Endothelial cell of umbilical vein (primary cell): Measurements from ENCODE around the gene RASAL2. TPM values are rescaled to one million over a fixed set of nuclear protein-coding genes. Genes with fewer than 3 reads are reported as not detected.

Experiments
- BruUV-seq: library from RNA; stranded (reverse); fragments of 400-500 nt; replicated peaks from 2 replicates; lab custom pipeline; 2021; lab: Mats Ljungman, UMichigan
- CTCF ChIA-PET: fragments of 300-600, 350-600 bp; sonication (Branson Sonifier 250); formaldehyde crosslinking; loops from one replicate; lab custom pipeline; 2021; ENCODE audit warnings: antibody characterized with exemption, inconsistent platforms; lab: Charles Lee
- POLR2A ChIA-PET: fragments of 300-600, 350-600 bp; sonication (Branson Sonifier 250); formaldehyde crosslinking; loops from one replicate; lab custom pipeline; 2021; ENCODE audit warnings: antibody characterized with exemption, inconsistent platforms; lab: Charles Lee
- DNase-seq: peaks from one replicate; pipeline ENCODE4 v3.0.0-alpha.2; 2011; ENCODE audit warnings: low read depth, low spot score
- FAIRE-seq: peaks from 2 replicates; lab custom pipeline; 2011; peaks lifted over from hg19 to GRCh38; lab: Jason Lieb, UNC
- H2AFZ ChIP-seq: 2 replicates; pipeline ENCODE4 v1.6.0; 2012; ENCODE audit warnings: low read depth, low read length, control low read depth, inconsistent platforms
- H3K27ac ChIP-seq: 2 replicates; pipeline ENCODE4 v1.5.1; 2011; ENCODE audit warnings: low read depth, mild to moderate bottlenecking, control low read depth, low read length, moderate library complexity; ENCODE audit not compliant: insufficient read depth
- H3K27me3 ChIP-seq, 2 experiments: 2 replicates each; pipeline versions ENCODE4 v1.6.0 to v1.6.1; 2011; ENCODE audit warnings: low read length in 2 of 2, mixed read lengths in 1 of 2; ENCODE audit not compliant: control insufficient read depth in 2 of 2, insufficient read depth in 2 of 2
- H3K36me3 ChIP-seq, 2 experiments: 2 replicates in 1 of 2; 3 replicates in 1 of 2; pipeline ENCODE4 v1.5.1; 2011; ENCODE audit warnings: low read length in 2 of 2, mild to moderate bottlenecking in 1 of 2, moderate library complexity in 1 of 2; ENCODE audit not compliant: control insufficient read depth in 2 of 2, insufficient read depth in 2 of 2; ENCODE audit errors: extremely low read depth in 1 of 2
- H3K4me1 ChIP-seq: 3 replicates; pipeline ENCODE4 v1.5.1; 2011; ENCODE audit warnings: mild to moderate bottlenecking, low read length; ENCODE audit not compliant: control insufficient read depth, insufficient read depth; ENCODE audit errors: extremely low read depth
- H3K4me2 ChIP-seq: 2 replicates; pipeline ENCODE4 v1.6.1; 2011; ENCODE audit warnings: low read length, control low read depth, mixed read lengths; ENCODE audit not compliant: insufficient read depth
- H3K4me3 ChIP-seq, 3 experiments: fragments of 200-600 bp in 1 of 3; sonication (generic), shearing (Covaris generic) in 1 of 3; replicated peaks in 1 of 3; 2 replicates each; pipeline ENCODE4 v1.5.1; 2011 to 2016; ENCODE audit warnings: control low read depth in 3 of 3, low read length in 3 of 3, mild to moderate bottlenecking in 2 of 3, inconsistent platforms in 1 of 3, low read depth in 1 of 3, moderate library complexity in 1 of 3; ENCODE audit not compliant: insufficient read depth in 1 of 3
- H3K79me2 ChIP-seq: 2 replicates; pipeline ENCODE4 v1.6.0; 2012; ENCODE audit warnings: low read length, inconsistent platforms; ENCODE audit not compliant: control insufficient read depth, insufficient read depth
- H3K9ac ChIP-seq: replicated peaks from 2 replicates; pipeline ENCODE3; 2011; ENCODE audit warnings: low read length, control low read depth; ENCODE audit not compliant: insufficient read depth; ENCODE audit errors: extremely low read depth
- H3K9me1 ChIP-seq: replicated peaks from 3 replicates; pipeline ENCODE4 v1.6.0; 2011; ENCODE audit warnings: mild to moderate bottlenecking, low read length; ENCODE audit not compliant: control insufficient read depth, insufficient read depth; ENCODE audit errors: extremely low read depth
- H3K9me3 ChIP-seq: replicated peaks from 2 replicates; pipeline ENCODE4 v1.5.1; 2012; ENCODE audit warnings: low read length, inconsistent platforms; ENCODE audit not compliant: control insufficient read depth, insufficient read depth
- H4K20me1 ChIP-seq: replicated peaks from 2 replicates; pipeline ENCODE3; 2011; ENCODE audit warnings: mild to moderate bottlenecking, low read length; ENCODE audit not compliant: control insufficient read depth, insufficient read depth; ENCODE audit errors: extremely low read depth
- EZH2 ChIP-seq: IDR thresholded peaks from 2 replicates; pipeline ENCODE4 v1.6.1; 2012; ENCODE audit warnings: borderline replicate concordance, low read depth, mild to moderate bottlenecking, moderate library complexity, low read length, inconsistent platforms; ENCODE audit not compliant: severe bottlenecking
- FOS ChIP-seq: IDR thresholded peaks from 2 replicates; pipeline ENCODE4 v1.6.1; 2011; ENCODE audit warnings: mild to moderate bottlenecking, low read length, moderate library complexity, borderline replicate concordance; ENCODE audit not compliant: insufficient read depth
- GATA2 ChIP-seq: IDR thresholded peaks from 2 replicates; pipeline ENCODE4 v1.7.0; 2011; ENCODE audit warnings: low read depth, mild to moderate bottlenecking, moderate library complexity, mixed read lengths, low read length; ENCODE audit not compliant: insufficient read length, insufficient read depth
- JUN ChIP-seq: IDR thresholded peaks from 2 replicates; pipeline ENCODE4 v1.6.1; 2011; ENCODE audit warnings: borderline replicate concordance, low read depth; ENCODE audit not compliant: insufficient read length, insufficient read depth
- MAX ChIP-seq: IDR thresholded peaks from 2 replicates; pipeline ENCODE4 v1.6.1; 2011; ENCODE audit not compliant: insufficient read depth, insufficient read length
- MYC ChIP-seq: IDR thresholded peaks from one replicate; pipeline ENCODE4 v1.6.1; 2011; ENCODE audit warnings: mild to moderate bottlenecking, low read depth, low read length
- POLR2A ChIP-seq: IDR thresholded peaks from 2 replicates; pipeline ENCODE4 v1.6.1; 2012; ENCODE audit warnings: low read depth, mild to moderate bottlenecking, control low read depth, low read length
- POLR2AphosphoS5 ChIP-seq: IDR thresholded peaks from 2 replicates; pipeline ENCODE4 v1.6.1; 2012; ENCODE audit warnings: low read depth, mild to moderate bottlenecking, control low read depth, low read length, moderate library complexity; ENCODE audit not compliant: insufficient read depth
- dilution Hi-C: fragments of 300-500 bp; cut with MboI; formaldehyde crosslinking; loops from one replicate; pipeline ENCODE4 v1.15.0; 2019; ENCODE audit warnings: low sequenced_read_pairs; ENCODE audit not compliant: extremely low pct_ligation_motif_present
- intact Hi-C: fragments of 100-400 bp; cut with micrococcal nuclease; formaldehyde crosslinking; loops from one replicate; pipeline ENCODE4 v1.10.0; 2022
- polyA plus RNA-seq, 4 experiments: library from polyadenylated mRNA; depleted of rRNA in 3 of 4; stranded (reverse) in 3 of 4; unstranded in 1 of 4; fragments of >200 nt; gene quantifications; 2 replicates each; pipeline versions ENCODE4 v1.2.1 to v1.2.3, GENCODE V29; 2011 to 2012; ENCODE audit warnings: missing spikeins in 1 of 4
- total RNA-seq: library from RNA; stranded (reverse); gene quantifications from 2 replicates; pipeline ENCODE4 v1.2.3, GENCODE V29; 2021
- TF ChIP-seq, protein P1 (sequence below), 2 donors: IDR thresholded peaks; 1 replicate in 1 of 2; 2 replicates in 1 of 2; pipeline ENCODE4 v1.5.1; 2011; ENCODE audit warnings: low read length in 2 of 2, mild to moderate bottlenecking in 2 of 2, moderate library complexity in 2 of 2, control low read depth in 1 of 2, inconsistent platforms in 1 of 2, low read depth in 1 of 2; ENCODE audit not compliant: insufficient read depth in 1 of 2; ENCODE audit errors: extremely low read depth in 1 of 2

The RASAL2 gene
- total and polyA plus RNA-seq, 2 donors (not counting 3 experiments of a cell fraction or from before 2014, with no cell fraction given): 12.5 to 15.5 TPM

DNA sequence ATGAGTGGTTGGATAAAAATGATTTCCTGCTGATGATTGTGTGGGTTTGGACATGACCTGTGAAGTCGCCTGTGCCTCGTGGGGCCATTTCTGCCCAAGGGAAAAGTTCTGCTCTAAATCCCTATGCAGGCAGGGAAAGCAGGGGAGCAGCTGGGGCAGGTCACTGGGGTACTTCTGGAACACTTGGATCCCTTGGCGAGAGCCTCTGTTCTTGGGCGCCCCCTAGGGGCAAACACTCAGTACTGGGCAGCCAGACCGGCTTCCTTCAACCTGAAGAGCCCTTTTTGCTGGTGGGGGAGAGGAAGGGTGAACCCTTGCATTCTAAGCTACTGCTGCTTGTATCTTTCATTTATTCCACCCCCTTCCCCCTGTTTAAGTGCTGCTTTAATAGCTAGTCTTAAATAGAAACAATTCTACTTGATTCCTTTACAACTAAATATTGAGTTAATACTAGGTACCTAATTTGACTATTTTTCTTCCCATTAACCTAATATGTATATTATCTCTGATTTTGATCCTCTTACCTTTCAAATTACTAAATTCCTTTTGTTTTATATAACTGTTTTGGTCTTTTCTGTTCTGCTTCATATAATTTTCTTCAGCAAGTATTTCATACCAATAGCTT lies 407.9 kb downstream of the RASAL2 start:
- no peaks in the 10 kb centered on the region for H3K4me1 ChIP-seq
- H3K9ac ChIP-seq: no peak overlapping the region
- peak; percentile 89 for FAIRE-seq
- H3K9me1 ChIP-seq: no peaks in the 10 kb centered on the region
- H3K4me3 ChIP-seq: no peak overlapping the region
- intact Hi-C loops (loop anchor here (1.0 to 5.0 kb wide), 7 partner anchors 93 to 554 kb away; no protein-coding TSS in a partner anchor), dilution Hi-C loops (no loop called here)
- no TSS peak for BruUV-seq
- no peaks in the 10 kb centered on the region for H3K79me2 ChIP-seq
- no peak for TF ChIP-seq GATA2
- TF ChIP-seq, protein P1, sequence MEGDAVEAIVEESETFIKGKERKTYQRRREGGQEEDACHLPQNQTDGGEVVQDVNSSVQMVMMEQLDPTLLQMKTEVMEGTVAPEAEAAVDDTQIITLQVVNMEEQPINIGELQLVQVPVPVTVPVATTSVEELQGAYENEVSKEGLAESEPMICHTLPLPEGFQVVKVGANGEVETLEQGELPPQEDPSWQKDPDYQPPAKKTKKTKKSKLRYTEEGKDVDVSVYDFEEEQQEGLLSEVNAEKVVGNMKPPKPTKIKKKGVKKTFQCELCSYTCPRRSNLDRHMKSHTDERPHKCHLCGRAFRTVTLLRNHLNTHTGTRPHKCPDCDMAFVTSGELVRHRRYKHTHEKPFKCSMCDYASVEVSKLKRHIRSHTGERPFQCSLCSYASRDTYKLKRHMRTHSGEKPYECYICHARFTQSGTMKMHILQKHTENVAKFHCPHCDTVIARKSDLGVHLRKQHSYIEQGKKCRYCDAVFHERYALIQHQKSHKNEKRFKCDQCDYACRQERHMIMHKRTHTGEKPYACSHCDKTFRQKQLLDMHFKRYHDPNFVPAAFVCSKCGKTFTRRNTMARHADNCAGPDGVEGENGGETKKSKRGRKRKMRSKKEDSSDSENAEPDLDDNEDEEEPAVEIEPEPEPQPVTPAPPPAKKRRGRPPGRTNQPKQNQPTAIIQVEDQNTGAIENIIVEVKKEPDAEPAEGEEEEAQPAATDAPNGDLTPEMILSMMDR (IDR thresholded peaks at IDR 0.05; ENCODE audit: extremely low read depth in 1 of 2, insufficient read depth in 1 of 2, low read depth in 1 of 2, low read length in 2 of 2): peak; percentile 92 to 96
- CTCF ChIA-PET: interaction anchor here (0.8 to 10.5 kb wide), 26 partner anchors 9 to 581 kb away, joined by 3 to 240 read pairs (median 4); no protein-coding TSS in a partner anchor
- H3K4me2 ChIP-seq: no peak overlapping the region
- H4K20me1 ChIP-seq: no peaks in the 10 kb centered on the region
- H2AFZ ChIP-seq: no peak overlapping the region
- POLR2A ChIA-PET: no interaction called here
- no peaks in the 10 kb centered on the region for H3K27me3 ChIP-seq
- H3K36me3 ChIP-seq: no peaks in the 10 kb centered on the region
- peak; percentile 68 for DNase-seq
- H3K9me3 ChIP-seq: no peaks in the 10 kb centered on the region
- no peak overlapping the region for H3K27ac ChIP-seq

- no peaks in the 10 kb centered on the region for H3K27me3 ChIP-seq
- H4K20me1 ChIP-seq: no peaks in the 10 kb centered on the region
- H2AFZ ChIP-seq: no peak overlapping the region
- dilution Hi-C loops: no loop called here
- no peaks in the 10 kb centered on the region for H3K36me3 ChIP-seq
- no TSS peak for BruUV-seq
- H3K79me2 ChIP-seq: no peaks in the 10 kb centered on the region
- H3K4me1 ChIP-seq: no peaks in the 10 kb centered on the region
- H3K4me3 ChIP-seq: no peak overlapping the region
- H3K27ac ChIP-seq: no peak overlapping the region
- H3K9ac ChIP-seq: no peak overlapping the region
- H3K9me1 ChIP-seq: no peaks in the 10 kb centered on the region
- intact Hi-C loops: loop anchor here (5.0 kb wide), 1 partner anchor 130 kb away; no protein-coding TSS in a partner anchor
- ChIA-PET CTCF (interaction anchor here (0.8 to 10.5 kb wide), 21 partner anchors 9 to 580 kb away, joined by 3 to 240 read pairs (median 5); no protein-coding TSS in a partner anchor), POLR2A (no interaction called here)
- no peak for DNase-seq
- no peak overlapping the region for H3K4me2 ChIP-seq
- FAIRE-seq: no peak
- TF ChIP-seq, protein P1 (IDR thresholded peaks at IDR 0.05; ENCODE audit: extremely low read depth in 1 of 2, insufficient read depth in 1 of 2, low read depth in 1 of 2, low read length in 2 of 2): no peak
- TF ChIP-seq GATA2 (no peak), EZH2 (no peak), MYC (no peak), POLR2AphosphoS5 (no peak), JUN (no peak), MAX (no peak), FOS (no peak), POLR2A (no peak)
- H3K9me3 ChIP-seq: no peaks in the 10 kb centered on the region
Observed at GRCh38 chr1:178502330-178502714, 408.4 kb downstream of the RASAL2 start.
